NCI-H2081 treated with DMSO at 0.1 percent for 48 hours (cell line): ENCODE measurements around the gene MIS12.

Experiments used
- DNase-seq: peaks from one replicate; lab custom pipeline; 2025; lab: John Stamatoyannopoulos, UW

The MIS12 gene

DNA sequence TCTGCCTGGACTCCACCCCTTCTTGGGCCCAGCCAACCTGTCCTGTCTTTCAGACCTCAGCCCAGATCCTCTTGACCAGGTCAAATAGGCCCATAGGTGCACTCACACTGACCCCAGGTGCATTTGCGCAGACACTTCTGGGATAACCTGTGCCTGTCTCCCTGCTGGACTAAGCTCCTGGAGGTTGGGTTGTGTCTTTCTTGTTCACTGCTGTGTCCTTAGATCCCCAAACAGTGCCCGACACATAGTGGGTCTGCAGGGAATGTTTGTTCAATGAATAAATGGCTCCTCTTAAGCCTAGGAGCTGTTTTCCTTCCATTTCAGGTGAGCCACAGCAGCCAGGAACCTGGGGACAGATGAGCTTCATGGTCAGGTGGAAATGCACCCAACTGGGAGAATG is 49.1 kb downstream of the MIS12 start:
- DNase-seq, result no peak

DNA sequence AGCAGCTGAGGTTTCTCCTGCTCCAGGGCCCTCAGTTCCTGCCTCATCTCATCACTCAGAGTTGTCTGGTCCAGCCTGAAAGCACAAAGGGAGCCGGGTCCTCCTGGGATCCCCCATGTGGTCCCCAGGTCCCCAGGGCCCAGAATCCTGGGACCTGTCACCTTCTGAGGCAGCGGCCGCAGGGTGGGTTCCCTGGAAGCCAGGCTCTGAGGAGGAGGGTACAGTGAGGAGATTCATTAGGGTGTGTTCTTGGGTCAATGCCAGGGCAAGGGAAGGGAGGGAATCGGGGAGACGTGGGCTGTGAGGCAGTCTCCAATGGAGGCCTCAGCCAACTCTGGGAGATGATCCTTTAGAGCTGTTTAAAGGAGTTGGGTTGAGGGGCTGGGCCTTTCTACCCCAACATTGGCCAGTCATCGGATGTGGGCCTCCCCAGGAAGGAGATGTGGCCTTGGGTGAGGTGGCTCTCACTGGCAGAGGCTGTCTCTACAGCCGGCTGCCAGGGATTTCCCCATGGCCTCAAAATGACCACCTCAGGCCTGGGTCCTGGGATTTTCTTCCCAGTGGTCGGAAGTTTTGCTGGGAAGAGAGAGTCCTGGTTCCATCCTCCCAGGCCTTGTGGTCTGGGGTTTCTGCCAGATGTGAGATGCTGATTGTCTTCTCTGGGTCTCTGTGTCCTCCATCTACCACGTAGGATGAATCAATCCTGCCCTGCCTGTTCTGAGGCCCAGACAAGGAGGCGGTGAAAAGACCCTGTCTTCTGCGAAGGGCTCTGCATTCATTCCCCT is 50.7 kb downstream of the MIS12 start:
- no peak for DNase-seq

DNA sequence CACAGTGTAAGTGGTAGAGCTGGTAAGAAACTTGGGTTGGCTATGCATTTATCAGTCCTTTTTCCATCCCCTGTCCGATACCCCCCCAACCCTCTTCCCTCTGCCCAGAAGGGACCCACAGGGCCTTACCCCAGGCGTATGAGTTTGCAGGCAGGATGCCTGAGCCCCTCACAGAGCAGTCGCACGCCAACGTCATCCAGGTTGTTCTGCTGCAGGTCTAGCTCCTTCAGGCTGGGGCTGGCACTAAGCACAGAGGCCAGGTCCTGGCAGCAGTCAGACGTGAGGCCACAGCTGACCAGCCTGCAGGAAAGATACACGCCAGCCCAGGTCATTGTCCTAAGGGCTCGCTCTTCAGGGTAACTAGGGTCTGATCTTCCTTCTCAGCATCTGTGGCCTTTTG is 52.9 kb downstream of the MIS12 start:
- no peak for DNase-seq

DNA sequence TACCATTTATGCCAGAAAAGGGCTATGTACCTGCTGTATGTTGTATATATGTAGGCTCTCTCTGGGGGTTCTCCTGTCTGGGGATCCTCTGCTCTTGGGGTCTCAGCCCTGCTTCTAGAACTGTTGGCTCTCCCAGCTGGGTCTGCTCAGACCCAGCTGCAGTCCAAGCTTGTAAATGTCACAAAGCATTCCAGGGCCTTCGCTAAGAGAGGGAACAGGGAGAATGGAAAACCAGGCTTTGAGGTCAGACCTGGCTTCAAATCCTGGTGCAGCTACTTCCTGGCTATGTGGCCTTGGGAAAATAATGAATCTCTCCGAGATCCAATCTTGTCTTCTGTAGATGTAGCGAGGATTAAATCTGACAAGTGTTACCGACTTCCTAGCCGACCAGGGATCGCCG is 54.0 kb downstream of the MIS12 start:
- no peak for DNase-seq
